ENCODE data around the gene MUSK.

- TF ChIP-seq CTCF (optimal IDR thresholded peaks at IDR 0.05 in 1 of 3, IDR thresholded peaks at IDR 0.05 in 1 of 3, conservative IDR thresholded peaks at IDR 0.05 in 1 of 3; ENCODE audit: extremely low read depth in 1 of 3, insufficient read depth in 2 of 3, low read length in 3 of 3), result no peak
- TF ChIP-seq EZH2 (IDR thresholded peaks at IDR 0.05; ENCODE audit: low read length), result no peak
These were observed 145.6 kb downstream of the MUSK start for GRCh38 chr9:110814159-110814558.

All from keratinocyte (primary cell).